K562 (cell line): ENCODE measurements around the gene SLC35A4. TPM values are rescaled to one million over a fixed set of nuclear protein-coding genes. Genes with fewer than 3 reads are reported as not detected.

ENCODE experiments used
- ATF1 ChIP-seq, 2 experiments: fragments of 450-650 bp in 1 of 2; IDR thresholded peaks; 2 replicates each; pipeline ENCODE4 v1.6.1; 2016; ENCODE audit warnings: missing compliant biosample characterization in 1 of 2, missing genetic modification characterization in 1 of 2
- CC2D1A ChIP-seq: fragments of 450-650 bp; IDR thresholded peaks from 2 replicates; pipeline ENCODE4 v1.6.1; 2017; ENCODE audit warnings: mild to moderate bottlenecking
- DDX20 ChIP-seq: fragments of 450-650 bp; IDR thresholded peaks from 2 replicates; pipeline ENCODE4 v1.6.1; 2016; ENCODE audit warnings: missing genetic modification characterization, low read depth, mild to moderate bottlenecking, missing compliant biosample characterization, moderate library complexity
- ESRRA ChIP-seq: fragments of 450-650 bp; IDR thresholded peaks from 2 replicates; pipeline ENCODE4 v1.6.1; 2014; ENCODE audit warnings: low read depth, mild to moderate bottlenecking, moderate library complexity, borderline replicate concordance
- FOXM1 ChIP-seq, 2 experiments: fragments of 450-650 bp in 1 of 2; sonication (generic) in 1 of 2; formaldehyde crosslinking in 1 of 2; IDR thresholded peaks; 2 replicates each; pipeline versions ENCODE4 v1.6.1 to v1.9.0; 2017 to 2022; ENCODE audit warnings: low read depth in 2 of 2, mild to moderate bottlenecking in 2 of 2, missing genetic modification reagents in 1 of 2, moderate library complexity in 1 of 2
- MEF2D ChIP-seq: conservative IDR thresholded peaks from 2 replicates; pipeline ENCODE4 v1.6.1; 2016; ENCODE audit warnings: low read depth, missing genetic modification characterization, missing compliant biosample characterization
- NCOR1 ChIP-seq: fragments of 450-650 bp; IDR thresholded peaks from 2 replicates; pipeline ENCODE4 v1.6.1; 2016; ENCODE audit warnings: mild to moderate bottlenecking, moderate library complexity
- NFATC3 ChIP-seq: fragments of 450-650 bp; IDR thresholded peaks from 2 replicates; pipeline ENCODE4 v1.6.1; 2017; ENCODE audit warnings: mild to moderate bottlenecking
- NONO ChIP-seq, 2 experiments: fragments of 200-400 bp in 1 of 2; fragments of 450-650 bp in 1 of 2; formaldehyde crosslinking in 1 of 2; IDR thresholded peaks; 2 replicates each; pipeline ENCODE4 v1.6.1; 2017; ENCODE audit warnings: low read depth in 2 of 2, mild to moderate bottlenecking in 2 of 2, moderate library complexity in 2 of 2, low read length in 1 of 2
- POLR2H ChIP-seq: IDR thresholded peaks from 2 replicates; pipeline ENCODE4 v1.6.1; 2016; ENCODE audit warnings: missing genetic modification characterization, low read depth, mild to moderate bottlenecking, control low read depth, missing compliant biosample characterization, moderate library complexity
- PRDM10 ChIP-seq: fragments of 450-650 bp; IDR thresholded peaks from 2 replicates; pipeline ENCODE4 v1.6.1; 2018; ENCODE audit not compliant: partially characterized antibody
- RAD51 ChIP-seq: fragments of 450-650 bp; IDR thresholded peaks from 2 replicates; pipeline ENCODE4 v1.7.1; 2016; ENCODE audit warnings: low read depth, mild to moderate bottlenecking, borderline replicate concordance
- SMAD3 ChIP-seq: fragments of 450-650 bp; formaldehyde crosslinking; conservative IDR thresholded peaks from 2 replicates; pipeline ENCODE4 v1.4.0; 2020; ENCODE audit warnings: mild to moderate bottlenecking
- TCF3 ChIP-seq: sonication (generic); formaldehyde crosslinking; IDR thresholded peaks from 2 replicates; pipeline ENCODE4 v1.4.0; 2020; ENCODE audit warnings: mild to moderate bottlenecking, missing genetic modification reagents
- ZEB2 ChIP-seq: fragments of 450-650 bp; IDR thresholded peaks from 2 replicates; pipeline ENCODE4 v1.6.1; 2016
- ZNF347 ChIP-seq: fragments of 450-650 bp; formaldehyde crosslinking; IDR thresholded peaks from 2 replicates; pipeline ENCODE4 v1.4.0; 2020; ENCODE audit warnings: low read depth, mild to moderate bottlenecking, moderate library complexity
- ZNF696 ChIP-seq: fragments of 250-450 bp; sonication (Bioruptor Pico); conservative IDR thresholded peaks from 2 replicates; pipeline ENCODE4 v1.4.0; 2020; ENCODE audit warnings: mild to moderate bottlenecking, moderate library complexity
- polyA plus RNA-seq, 8 experiments: library from polyadenylated mRNA; depleted of rRNA in 4 of 8; stranded (reverse) in 5 of 8; unstranded in 3 of 8; fragments of >200 nt; fragmentation: Nextera tagmentation in 2 of 8; fragmentation: Illumina TruSeq in 1 of 8; extraction: Ambion mirVana in 2 of 8; extraction: Trizol in 1 of 8; gene quantifications; 2 replicates each; pipeline versions ENCODE4 v1.2.1 to v1.2.3, GENCODE V29; 2011 to 2014; ENCODE audit warnings: inconsistent platforms in 1 of 8, missing spikeins in 1 of 8
- total RNA-seq, 7 experiments: library from RNA; depleted of rRNA in 6 of 7; stranded (reverse); fragments of >200 nt in 6 of 7; fragmentation: Illumina TruSeq in 2 of 7; extraction: Trizol in 2 of 7; gene quantifications; 2 replicates each; pipeline versions ENCODE4 v1.2.1 to v1.2.3, GENCODE V29; 2011 to 2021; ENCODE audit warnings: low replicate concordance in 1 of 7
- TF ChIP-seq, protein P1 (sequence below): sonication (generic); formaldehyde crosslinking; IDR thresholded peaks from 2 replicates; pipeline ENCODE4 v1.8.1; 2022; ENCODE audit warnings: missing genetic modification reagents
- TF ChIP-seq, protein P2 (sequence below): fragments of 450-650 bp; IDR thresholded peaks from 2 replicates; pipeline ENCODE4 v1.6.1; 2016; ENCODE audit warnings: antibody characterized with exemption

Gene SLC35A4
- total and polyA plus RNA-seq, 9 of the 15 experiments (the other 6 are each of a cell fraction or from before 2014, with no cell fraction given), result 21.8 to 171 (median 42.5) TPM

- TF ChIP-seq CC2D1A (peak; percentile 93; the same call in 1 of the 2 replicates), ZNF696 (CRISPR knock-in tag) (no peak), SMAD3 (no peak), RAD51 (peak; percentile 47; the same call in 1 of the 2 replicates), POLR2H (no peak), ESRRA (no peak), NONO (IDR thresholded peaks at IDR 0.05; ENCODE audit: low read depth in 2 of 2, low read length in 1 of 2) (0 out of 4 replicates have a peak, but pooled peaks of 1 of the 2 experiments have one; percentile 42), NFATC3 (peak; percentile 67; the same call in 1 of the 2 replicates), NCOR1 (peak; percentile 98), FOXM1 (IDR thresholded peaks at IDR 0.05; ENCODE audit: low read depth) (peak; percentile 94), FOXM1 (CRISPR knock-in tag; IDR thresholded peaks at IDR 0.05; ENCODE audit: low read depth) (no peak), ATF1 (CRISPR knock-in tag; IDR thresholded peaks at IDR 0.05) (no peak), ATF1 (tag; IDR thresholded peaks at IDR 0.05) (peak; percentile 30; the same call in 1 of the 2 replicates), TCF3 (peak; percentile 99), DDX20 (tag) (no peak), ZNF347 (CRISPR knock-in tag) (no peak), ZEB2 (peak; percentile 91), MEF2D (peak; percentile 64; the same call in 1 of the 2 replicates), PRDM10 (peak; percentile 26)
- TF ChIP-seq, protein P1, sequence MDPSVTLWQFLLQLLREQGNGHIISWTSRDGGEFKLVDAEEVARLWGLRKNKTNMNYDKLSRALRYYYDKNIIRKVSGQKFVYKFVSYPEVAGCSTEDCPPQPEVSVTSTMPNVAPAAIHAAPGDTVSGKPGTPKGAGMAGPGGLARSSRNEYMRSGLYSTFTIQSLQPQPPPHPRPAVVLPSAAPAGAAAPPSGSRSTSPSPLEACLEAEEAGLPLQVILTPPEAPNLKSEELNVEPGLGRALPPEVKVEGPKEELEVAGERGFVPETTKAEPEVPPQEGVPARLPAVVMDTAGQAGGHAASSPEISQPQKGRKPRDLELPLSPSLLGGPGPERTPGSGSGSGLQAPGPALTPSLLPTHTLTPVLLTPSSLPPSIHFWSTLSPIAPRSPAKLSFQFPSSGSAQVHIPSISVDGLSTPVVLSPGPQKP (CRISPR knock-in tag), result no peak
- TF ChIP-seq, protein P2, sequence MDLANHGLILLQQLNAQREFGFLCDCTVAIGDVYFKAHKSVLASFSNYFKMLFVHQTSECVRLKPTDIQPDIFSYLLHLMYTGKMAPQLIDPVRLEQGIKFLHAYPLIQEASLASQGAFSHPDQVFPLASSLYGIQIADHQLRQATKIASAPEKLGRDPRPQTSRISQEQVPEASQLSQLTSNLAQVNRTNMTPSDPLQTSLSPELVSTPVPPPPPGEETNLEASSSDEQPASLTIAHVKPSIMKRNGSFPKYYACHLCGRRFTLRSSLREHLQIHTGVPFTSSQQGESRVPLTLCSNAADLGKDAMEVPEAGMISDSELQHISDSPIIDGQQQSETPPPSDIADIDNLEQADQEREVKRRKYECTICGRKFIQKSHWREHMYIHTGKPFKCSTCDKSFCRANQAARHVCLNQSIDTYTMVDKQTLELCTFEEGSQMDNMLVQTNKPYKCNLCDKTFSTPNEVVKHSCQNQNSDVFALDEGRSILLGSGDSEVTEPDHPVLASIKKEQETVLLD, result peak; percentile 40; the same call in 1 of the 2 replicates
These were observed 46.4 kb downstream of the SLC35A4 start (continued) for GRCh38 chr5:140611020-140611521.
